IMR-90 (cell line): ENCODE measurements around the gene XIRP1. TPM values are rescaled to one million over a fixed set of nuclear protein-coding genes. Genes with fewer than 3 reads are reported as not detected.

Experiments
- microRNA-seq, 2 experiments: library from miRNA; stranded (forward) in 1 of 2; unstranded in 1 of 2; fragments of 10-50 nt in 1 of 2; fragments of <30 nt in 1 of 2; gene quantifications in 1 of 2; microRNA quantifications in 1 of 2; one replicate each; pipeline versions ENCODE3 to v1.1.0; 2013 to 2020; ENCODE audit not compliant: insufficient read depth in 1 of 2, insufficient read length in 1 of 2, unreplicated experiment in 1 of 2
- polyA plus RNA-seq, 3 experiments: library from polyadenylated mRNA; depleted of rRNA; stranded (reverse); fragments of >200 nt; gene quantifications; 2 replicates each; pipeline ENCODE4 v1.2.3, GENCODE V29; 2012; ENCODE audit warnings: low replicate concordance in 1 of 3
- small RNA-seq, 5 experiments: library from RNA; depleted of rRNA; stranded (forward); fragments of <200 nt; gene quantifications; one replicate each; pipeline ENCODE3, GENCODE V24; 2012
- total RNA-seq: library from RNA; depleted of rRNA; stranded (reverse); fragments of >200 nt; gene quantifications from 2 replicates; pipeline ENCODE4 v1.2.3, GENCODE V29; 2012; rRNA removed

XIRP1 gene
- total and polyA plus RNA-seq, 2 of the 4 experiments (the other 2 are of a cell fraction), result under 0.01 to 0.07 TPM

Small RNA genes within 50 kb of the gene (microRNA-seq; reads per million reads assigned to microRNA genes)
- gene MIR6822 (ENCODE audit: unreplicated experiment) (not detected), gene RF00017 (ENCODE audit: insufficient read depth, insufficient read length) (not detected)

Small RNA genes within 50 kb of the gene (small RNA-seq; reads per million reads assigned to genes)
- 0 reads per million in 5 experiments for gene RF00017

Other genes starting within 250 kb of the XIRP1 start
- under 0.01 TPM in 1 of 2 replicates, not detected in the other for gene SCN11A, start 140.7 kb downstream of the XIRP1 start, total RNA-seq
- gene SCN11A, start 140.7 kb downstream of the XIRP1 start, polyA plus RNA-seq (2012; rRNA removed), result 0.02 TPM in 1 of 2 replicates, not detected in the other
- 41.2 and 68.6 TPM in 2 replicates for gene WDR48, start 140.6 kb downstream of the XIRP1 start, total RNA-seq
- gene WDR48, start 140.6 kb downstream of the XIRP1 start, polyA plus RNA-seq (2012; rRNA removed), result 10.7 and 14.4 TPM in 2 replicates
- 25.8 and 35.0 TPM in 2 replicates for gene GORASP1, start 85.0 kb downstream of the XIRP1 start, total RNA-seq
- gene GORASP1, start 85.0 kb downstream of the XIRP1 start, polyA plus RNA-seq (2012; rRNA removed), result 56.6 and 58.9 TPM in 2 replicates
- gene TTC21A, start 84.9 kb downstream of the XIRP1 start, total RNA-seq, result 0.56 and 0.90 TPM in 2 replicates
- gene TTC21A, start 84.9 kb downstream of the XIRP1 start, polyA plus RNA-seq (2012; rRNA removed), result 1.6 and 1.8 TPM in 2 replicates
- gene CSRNP1, start 39.0 kb downstream of the XIRP1 start, total RNA-seq, result 22.8 TPM in 2 replicates
- gene CSRNP1, start 39.0 kb downstream of the XIRP1 start, polyA plus RNA-seq (2012; rRNA removed), result 16.5 and 23.1 TPM in 2 replicates
- not detected in 2 replicates for gene CX3CR1, start 87.4 kb upstream of the XIRP1 start, total RNA-seq
- gene CX3CR1, start 87.4 kb upstream of the XIRP1 start, polyA plus RNA-seq (2012; rRNA removed), result 0.03 TPM in 1 of 2 replicates, not detected in the other
- gene CCR8, start 137.1 kb upstream of the XIRP1 start, total RNA-seq, result not detected in 2 replicates
- not detected in 2 replicates for gene CCR8, start 137.1 kb upstream of the XIRP1 start, polyA plus RNA-seq (2012; rRNA removed)
- 16.1 and 17.4 TPM in 2 replicates for gene SLC25A38, start 190.8 kb upstream of the XIRP1 start, total RNA-seq
- 22.5 and 22.6 TPM in 2 replicates for gene SLC25A38, start 190.8 kb upstream of the XIRP1 start, polyA plus RNA-seq (2012; rRNA removed)
- gene RPSA, start 214.1 kb upstream of the XIRP1 start, total RNA-seq, result 1,415 and 1,531 TPM in 2 replicates
- gene RPSA, start 214.1 kb upstream of the XIRP1 start, polyA plus RNA-seq (2012; rRNA removed), result 2,710 and 2,851 TPM in 2 replicates